Choroid plexus epithelial cell (primary cell): ENCODE data around the gene PARP3.

Experiments
- DNase-seq: peaks from one replicate; pipeline ENCODE4 v3.0.0-alpha.2; 2010; ENCODE audit warnings: low read depth
- H3K4me3 ChIP-seq: 2 replicates; pipeline ENCODE4 v1.5.1; 2011; ENCODE audit warnings: low read depth, mild to moderate bottlenecking, control low read depth, low read length, moderate library complexity
- CTCF ChIP-seq: conservative IDR thresholded peaks from 2 replicates; pipeline ENCODE4 v1.5.1; 2011; ENCODE audit warnings: low read depth, mild to moderate bottlenecking, control low read depth, inconsistent platforms, low read length, moderate library complexity

Gene PARP3

GRCh38 chr3:51929420-51930003 lies 12.7 kb upstream of the PARP3 start:
- no peak overlapping the region for H3K4me3 ChIP-seq
- no peak for TF ChIP-seq CTCF
- peak; percentile 14 for DNase-seq

GRCh38 chr3:51930439-51930838 lies 11.7 kb upstream of the PARP3 start:
- no peak for TF ChIP-seq CTCF
- H3K4me3 ChIP-seq: no peak overlapping the region
- no peak for DNase-seq

- no peak for DNase-seq
- no peak overlapping the region for H3K4me3 ChIP-seq
- TF ChIP-seq CTCF: no peak
These were observed 10.4 kb upstream of the PARP3 start for GRCh38 chr3:51931756-51932155.

GRCh38 chr3:51932471-51933370 lies 9.4 kb upstream of the PARP3 start:
- no peak for DNase-seq
- no peak for TF ChIP-seq CTCF
- no peak overlapping the region for H3K4me3 ChIP-seq

- no peak for TF ChIP-seq CTCF
- DNase-seq: no peak
- no peak overlapping the region for H3K4me3 ChIP-seq
These were observed 8.6 kb upstream of the PARP3 start for GRCh38 chr3:51933471-51934138.

GRCh38 chr3:51934139-51934850 lies 7.9 kb upstream of the PARP3 start:
- no peak overlapping the region for H3K4me3 ChIP-seq
- no peak for TF ChIP-seq CTCF
- DNase-seq: no peak
